Loucy (cell line): ENCODE data around the gene IHH.

Experiments used
- EZH2phosphoT487 ChIP-seq: fragments of 200-600 bp; IDR thresholded peaks from 2 replicates; pipeline ENCODE4 v1.6.1; 2018; ENCODE audit warnings: antibody characterized with exemption, mild to moderate bottlenecking, moderate library complexity, borderline replicate concordance
- TF ChIP-seq, protein P1 (sequence below): fragments of 200-600 bp; sonication (generic); conservative IDR thresholded peaks from 2 replicates; pipeline ENCODE4 v1.5.1; 2014; ENCODE audit warnings: mild to moderate bottlenecking, antibody characterized with exemption, low read length

DNA sequence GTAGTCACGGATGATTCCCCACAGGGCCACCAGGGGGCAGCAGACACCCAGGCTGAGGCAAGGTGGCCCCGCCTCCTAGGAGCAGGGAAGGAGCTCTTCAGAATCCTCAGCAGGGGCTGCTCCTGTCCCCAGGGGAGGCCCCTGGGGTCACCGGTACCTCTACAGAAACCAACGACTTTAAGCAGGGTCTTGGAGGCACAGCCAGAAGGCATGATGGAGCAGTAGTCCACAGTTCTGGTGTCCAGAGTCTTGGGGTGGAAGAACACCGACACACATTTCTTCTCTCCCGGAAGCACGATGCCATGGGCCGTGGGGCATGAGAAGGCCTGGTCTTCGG, 30.9 kb downstream of the IHH start:
- TF ChIP-seq, protein P1, sequence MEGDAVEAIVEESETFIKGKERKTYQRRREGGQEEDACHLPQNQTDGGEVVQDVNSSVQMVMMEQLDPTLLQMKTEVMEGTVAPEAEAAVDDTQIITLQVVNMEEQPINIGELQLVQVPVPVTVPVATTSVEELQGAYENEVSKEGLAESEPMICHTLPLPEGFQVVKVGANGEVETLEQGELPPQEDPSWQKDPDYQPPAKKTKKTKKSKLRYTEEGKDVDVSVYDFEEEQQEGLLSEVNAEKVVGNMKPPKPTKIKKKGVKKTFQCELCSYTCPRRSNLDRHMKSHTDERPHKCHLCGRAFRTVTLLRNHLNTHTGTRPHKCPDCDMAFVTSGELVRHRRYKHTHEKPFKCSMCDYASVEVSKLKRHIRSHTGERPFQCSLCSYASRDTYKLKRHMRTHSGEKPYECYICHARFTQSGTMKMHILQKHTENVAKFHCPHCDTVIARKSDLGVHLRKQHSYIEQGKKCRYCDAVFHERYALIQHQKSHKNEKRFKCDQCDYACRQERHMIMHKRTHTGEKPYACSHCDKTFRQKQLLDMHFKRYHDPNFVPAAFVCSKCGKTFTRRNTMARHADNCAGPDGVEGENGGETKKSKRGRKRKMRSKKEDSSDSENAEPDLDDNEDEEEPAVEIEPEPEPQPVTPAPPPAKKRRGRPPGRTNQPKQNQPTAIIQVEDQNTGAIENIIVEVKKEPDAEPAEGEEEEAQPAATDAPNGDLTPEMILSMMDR: peak; percentile 90
- no peak for TF ChIP-seq EZH2phosphoT487
